Duodenal mucosa (tissue), 2 donors: Measurements from ENCODE around the gene SPIN2A.
"Not testable (repeated sequence)": the region's sequence is repeated elsewhere in the genome, so short reads cannot be mapped to it uniquely, and the experiment has no call there.

Source experiments
- H3K27ac ChIP-seq: one replicate; pipeline ENCODE4 v1.7.0; 2013; ENCODE audit warnings: low read depth, low read length
- H3K27me3 ChIP-seq, 2 donors: one replicate each; pipeline ENCODE4 v1.7.0; 2013; ENCODE audit warnings: low read length in 2 of 2, control low read depth in 1 of 2; ENCODE audit not compliant: insufficient read depth in 2 of 2, control insufficient read depth in 1 of 2
- H3K36me3 ChIP-seq, 2 donors: one replicate each; pipeline ENCODE4 v1.7.0; 2013; ENCODE audit warnings: low read length in 2 of 2, control low read depth in 1 of 2; ENCODE audit not compliant: insufficient read depth in 2 of 2, control insufficient read depth in 1 of 2
- H3K4me1 ChIP-seq, 2 donors: one replicate each; pipeline ENCODE4 v1.7.0; 2013; ENCODE audit warnings: low read length in 2 of 2, control low read depth in 1 of 2; ENCODE audit not compliant: insufficient read depth in 2 of 2, control insufficient read depth in 1 of 2
- H3K4me3 ChIP-seq, 2 donors: one replicate each; pipeline ENCODE4 v1.7.0; 2013; ENCODE audit warnings: low read length in 2 of 2, low read depth in 1 of 2
- H3K9ac ChIP-seq, 2 donors: one replicate each; pipeline ENCODE4 v1.7.0; 2013; ENCODE audit warnings: low read length in 2 of 2, low read depth in 1 of 2
- H3K9me3 ChIP-seq, 2 donors: one replicate each; pipeline ENCODE4 v1.7.0; 2013; ENCODE audit warnings: low read length in 2 of 2, control low read depth in 1 of 2; ENCODE audit not compliant: control insufficient read depth in 1 of 2

Gene SPIN2A

GRCh38 chrX:57104406-57104805 lies 32.8 kb downstream of the SPIN2A start:
- Histone ChIP-seq H3K4me1 (no peaks in the 10 kb centered on the region), H3K27me3 (no peaks in the 10 kb centered on the region), H3K9ac (no peak overlapping the region), H3K4me3 (no peak overlapping the region), H3K27ac (no peak overlapping the region), H3K9me3 (no peaks in the 10 kb centered on the region), H3K36me3 (no peaks in the 10 kb centered on the region)

- H3K9me3 ChIP-seq = no peaks in the 10 kb centered on the region
- no peak overlapping the region for H3K9ac ChIP-seq
- H3K4me3 ChIP-seq = no peak overlapping the region
- no peaks in the 10 kb centered on the region for H3K27me3 ChIP-seq
- no peak overlapping the region for H3K27ac ChIP-seq
- no peaks in the 10 kb centered on the region for H3K36me3 ChIP-seq
- H3K4me1 ChIP-seq = no peaks in the 10 kb centered on the region
Observed at GRCh38 chrX:57103489-57103888, 33.7 kb downstream of the SPIN2A start.

- H3K27me3 ChIP-seq, H3K27ac ChIP-seq, H3K36me3 ChIP-seq, H3K4me1 ChIP-seq, H3K9me3 ChIP-seq, H3K4me3 ChIP-seq, H3K9ac ChIP-seq: not testable (repeated sequence)
Observed at GRCh38 chrX:57102918-57103317, 34.3 kb downstream of the SPIN2A start.
